Measurements from ENCODE around the gene KDM2A.

KDM2A gene

GRCh38 chr11:67298786-67299185 is 179.7 kb downstream of the KDM2A start:
- TF ChIP-seq CTCF (IDR thresholded peaks at IDR 0.05) = no peak

- TF ChIP-seq CTCF (IDR thresholded peaks at IDR 0.05) = no peak
Measured at GRCh38 chr11:67299471-67300191, 180.6 kb downstream of the KDM2A start.

- no peak for TF ChIP-seq CTCF (IDR thresholded peaks at IDR 0.05)
Measured at GRCh38 chr11:67300256-67300755, 181.2 kb downstream of the KDM2A start.

GRCh38 chr11:67300756-67301312 is 181.8 kb downstream of the KDM2A start:
- TF ChIP-seq CTCF (IDR thresholded peaks at IDR 0.05) = no peak

- TF ChIP-seq CTCF (IDR thresholded peaks at IDR 0.05) = no peak
Measured at GRCh38 chr11:67301313-67301921, 182.4 kb downstream of the KDM2A start.

- TF ChIP-seq CTCF (IDR thresholded peaks at IDR 0.05) = no peak
Measured at GRCh38 chr11:67301951-67302516, 183.0 kb downstream of the KDM2A start.

GRCh38 chr11:67302571-67303131 is 183.6 kb downstream of the KDM2A start:
- no peak for TF ChIP-seq CTCF (IDR thresholded peaks at IDR 0.05)

Data from LNCAP (cell line).